K562 (cell line): ENCODE results near the gene TRIM31. TPM values are rescaled to one million over a fixed set of nuclear protein-coding genes. Genes with fewer than 3 reads are reported as not detected.

Source experiments
- ADNP ChIP-seq: fragments of 200-800 bp; sonication (Bioruptor generic); IDR thresholded peaks from 2 replicates; pipeline ENCODE4 v1.6.1; 2016; ENCODE audit warnings: missing genetic modification characterization, missing compliant biosample characterization
- ARID3A ChIP-seq: IDR thresholded peaks from 2 replicates; pipeline ENCODE4 v1.6.1; 2012; ENCODE audit warnings: low read depth, low read length, improper control_type of control experiment, borderline replicate concordance
- BCLAF1 ChIP-seq, 2 experiments: fragments of 450-650 bp in 1 of 2; IDR thresholded peaks; 2 replicates each; pipeline ENCODE4 v1.6.1; 2011 to 2017; ENCODE audit warnings: low read depth in 2 of 2, antibody characterized with exemption in 1 of 2, borderline replicate concordance in 1 of 2, low read length in 1 of 2, mild to moderate bottlenecking in 1 of 2, mixed read lengths in 1 of 2; ENCODE audit not compliant: control insufficient read depth in 1 of 2
- DLX4 ChIP-seq: fragments of 250-450 bp; sonication (Bioruptor Pico); IDR thresholded peaks from 2 replicates; pipeline ENCODE4 v1.6.1; 2021; ENCODE audit warnings: mild to moderate bottlenecking
- ESRRA ChIP-seq: fragments of 450-650 bp; IDR thresholded peaks from 2 replicates; pipeline ENCODE4 v1.6.1; 2014; ENCODE audit warnings: low read depth, mild to moderate bottlenecking, moderate library complexity, borderline replicate concordance
- MCM2 ChIP-seq: fragments of 450-650 bp; IDR thresholded peaks from 2 replicates; pipeline ENCODE4 v1.6.1; 2017; ENCODE audit warnings: low read depth, mild to moderate bottlenecking
- MEF2A ChIP-seq: IDR thresholded peaks from 2 replicates; pipeline ENCODE4 v1.6.1; 2011; ENCODE audit warnings: low read depth, mild to moderate bottlenecking, low read length, moderate library complexity; ENCODE audit not compliant: control insufficient read depth
- PHB2 ChIP-seq: fragments of 450-650 bp; IDR thresholded peaks from 2 replicates; pipeline ENCODE4 v1.6.1; 2017; ENCODE audit warnings: low read depth
- RFX7 ChIP-seq: fragments of 250-450 bp; sonication (Bioruptor Pico); IDR thresholded peaks from 2 replicates; pipeline ENCODE4 v1.5.1; 2021; ENCODE audit warnings: mild to moderate bottlenecking
- SMARCA5 ChIP-seq: fragments of 450-650 bp; IDR thresholded peaks from 2 replicates; pipeline ENCODE4 v1.6.1; 2016
- TAF9B ChIP-seq: fragments of 450-650 bp; IDR thresholded peaks from 2 replicates; pipeline ENCODE4 v1.6.1; 2018; ENCODE audit warnings: mild to moderate bottlenecking; ENCODE audit not compliant: partially characterized antibody
- XRCC4 ChIP-seq: IDR thresholded peaks from one replicate; pipeline ENCODE4 v1.6.1; 2011; ENCODE audit not compliant: insufficient read depth, insufficient read length; ENCODE audit errors: extremely low read depth
- ZBTB5 ChIP-seq: fragments of 450-650 bp; IDR thresholded peaks from 2 replicates; pipeline ENCODE4 v1.6.1; 2017; ENCODE audit warnings: antibody characterized with exemption
- ZHX1 ChIP-seq: fragments of 150-350 bp; conservative IDR thresholded peaks from 2 replicates; pipeline ENCODE4 v1.6.1; 2014; ENCODE audit warnings: low read length
- polyA plus RNA-seq, 8 experiments: library from polyadenylated mRNA; depleted of rRNA in 4 of 8; stranded (reverse) in 5 of 8; unstranded in 3 of 8; fragments of >200 nt; fragmentation: Nextera tagmentation in 2 of 8; fragmentation: Illumina TruSeq in 1 of 8; extraction: Ambion mirVana in 2 of 8; extraction: Trizol in 1 of 8; gene quantifications; 2 replicates each; pipeline versions ENCODE4 v1.2.1 to v1.2.3, GENCODE V29; 2011 to 2014; ENCODE audit warnings: inconsistent platforms in 1 of 8, missing spikeins in 1 of 8
- total RNA-seq, 7 experiments: library from RNA; depleted of rRNA in 6 of 7; stranded (reverse); fragments of >200 nt in 6 of 7; fragmentation: Illumina TruSeq in 2 of 7; extraction: Trizol in 2 of 7; gene quantifications; 2 replicates each; pipeline versions ENCODE4 v1.2.1 to v1.2.3, GENCODE V29; 2011 to 2021; ENCODE audit warnings: low replicate concordance in 1 of 7

Gene TRIM31
- total and polyA plus RNA-seq, 9 of the 15 experiments (the other 6 are each of a cell fraction or from before 2014, with no cell fraction given), result not detected

GRCh38 chr6:30066577-30067459, 46.1 kb downstream of the TRIM31 start, which contains the start of gene PPP1R11 (continued):
- TF ChIP-seq ARID3A, result no peak; the same call in 1 of the 2 replicates
- TF ChIP-seq ADNP (tag), result no peak
- peak; percentile 85 for TF ChIP-seq TAF9B
- 0 out of 2 replicates have a peak, but pooled peaks have one; percentile 13 for TF ChIP-seq MEF2A
- TF ChIP-seq RFX7 (CRISPR knock-in tag), result no peak
- TF ChIP-seq ESRRA, result peak; percentile 70; the same call in 1 of the 2 replicates
- no peak for TF ChIP-seq DLX4 (CRISPR knock-in tag)
- no peak for TF ChIP-seq XRCC4
- TF ChIP-seq SMARCA5, result no peak
- no peak for TF ChIP-seq MCM2
- TF ChIP-seq PHB2, result no peak
- TF ChIP-seq BCLAF1 (IDR thresholded peaks at IDR 0.05; ENCODE audit: borderline replicate concordance in 1 of 2, control insufficient read depth in 1 of 2, low read depth in 2 of 2, low read length in 1 of 2), result peak in 1 of 2 experiments; percentile 96; a peak in 2 of 4 replicates
- TF ChIP-seq ZBTB5, result no peak
- TF ChIP-seq ZHX1, result no peak
